ENCODE measurements around the gene LRRC45.
"Not testable (repeated sequence)": the region's sequence is repeated elsewhere in the genome, so short reads cannot be mapped to it uniquely, and the experiment has no call there.

DNA sequence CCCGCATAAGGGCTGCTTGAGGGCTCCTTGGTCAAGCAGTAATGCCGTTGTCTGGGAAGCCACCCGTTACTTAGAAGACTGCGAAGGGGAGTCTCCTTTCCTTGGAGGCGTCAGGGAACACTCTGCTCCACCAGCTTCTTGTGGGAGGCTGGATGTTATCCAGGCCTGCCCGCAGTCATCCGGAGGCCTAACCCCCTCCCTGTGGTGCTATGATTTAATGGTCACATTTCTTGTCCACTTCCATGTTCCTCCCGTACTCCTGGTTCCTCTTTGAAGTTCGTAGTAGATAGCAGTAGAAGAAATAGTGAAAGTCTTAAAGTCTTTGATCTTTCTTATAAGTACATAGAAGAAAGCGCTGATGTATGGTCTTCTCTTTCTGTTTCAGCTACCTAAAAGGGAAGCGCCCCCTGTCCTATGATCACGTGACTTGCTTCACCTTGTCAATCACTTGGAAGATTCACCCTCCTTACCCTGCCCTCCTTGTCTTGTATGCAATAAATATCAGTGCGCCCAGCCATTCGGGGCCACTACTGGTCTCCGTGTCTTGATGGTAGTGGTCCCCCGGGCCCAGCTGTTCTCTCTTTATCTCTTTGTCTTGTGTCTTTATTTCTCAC, 15.8 kb downstream of the LRRC45 start:
- TF ChIP-seq, protein P1, sequence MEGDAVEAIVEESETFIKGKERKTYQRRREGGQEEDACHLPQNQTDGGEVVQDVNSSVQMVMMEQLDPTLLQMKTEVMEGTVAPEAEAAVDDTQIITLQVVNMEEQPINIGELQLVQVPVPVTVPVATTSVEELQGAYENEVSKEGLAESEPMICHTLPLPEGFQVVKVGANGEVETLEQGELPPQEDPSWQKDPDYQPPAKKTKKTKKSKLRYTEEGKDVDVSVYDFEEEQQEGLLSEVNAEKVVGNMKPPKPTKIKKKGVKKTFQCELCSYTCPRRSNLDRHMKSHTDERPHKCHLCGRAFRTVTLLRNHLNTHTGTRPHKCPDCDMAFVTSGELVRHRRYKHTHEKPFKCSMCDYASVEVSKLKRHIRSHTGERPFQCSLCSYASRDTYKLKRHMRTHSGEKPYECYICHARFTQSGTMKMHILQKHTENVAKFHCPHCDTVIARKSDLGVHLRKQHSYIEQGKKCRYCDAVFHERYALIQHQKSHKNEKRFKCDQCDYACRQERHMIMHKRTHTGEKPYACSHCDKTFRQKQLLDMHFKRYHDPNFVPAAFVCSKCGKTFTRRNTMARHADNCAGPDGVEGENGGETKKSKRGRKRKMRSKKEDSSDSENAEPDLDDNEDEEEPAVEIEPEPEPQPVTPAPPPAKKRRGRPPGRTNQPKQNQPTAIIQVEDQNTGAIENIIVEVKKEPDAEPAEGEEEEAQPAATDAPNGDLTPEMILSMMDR (IDR thresholded peaks at IDR 0.05; ENCODE audit: borderline replicate concordance, extremely low read depth, low read length, poor library complexity, severe bottlenecking), result not testable (repeated sequence)
- TF ChIP-seq EZH2 (IDR thresholded peaks at IDR 0.05; ENCODE audit: borderline replicate concordance, low read depth, low read length, severe bottlenecking), result not testable (repeated sequence)

All from DND-41 (cell line).